Type B pancreatic cell (in vitro differentiated cells): Measurements from ENCODE around the gene INSL3. TPM values are rescaled to one million over a fixed set of nuclear protein-coding genes. Genes with fewer than 3 reads are reported as not detected.

Source experiments
- DNase-seq: peaks from one replicate; pipeline ENCODE4 v3.0.0; 2021; ENCODE audit warnings: mixed read lengths; ENCODE audit not compliant: unreplicated experiment; ENCODE audit errors: extremely low spot score
- H3K27ac Mint-ChIP-seq: 2 replicates; pipeline ENCODE4 v1.8.0; 2021; ENCODE audit warnings: mild to moderate bottlenecking, mixed read lengths
- H3K27me3 Mint-ChIP-seq: 2 replicates; pipeline ENCODE4 v1.8.0; 2021; ENCODE audit warnings: mixed read lengths
- H3K36me3 Mint-ChIP-seq: 2 replicates; pipeline ENCODE4 v1.8.0; 2021; ENCODE audit warnings: mixed read lengths
- H3K4me1 Mint-ChIP-seq: one replicate; pipeline ENCODE4 v1.8.0; 2021; ENCODE audit warnings: mixed read lengths; ENCODE audit not compliant: unreplicated experiment
- H3K4me3 Mint-ChIP-seq: 2 replicates; pipeline ENCODE4 v1.8.0; 2021; ENCODE audit warnings: mild to moderate bottlenecking, mixed read lengths
- H3K9me3 Mint-ChIP-seq: 2 replicates; pipeline ENCODE4 v1.8.0; 2021; ENCODE audit warnings: mixed read lengths
- CTCF ChIP-seq: fragments of 200-600 bp; sonication (generic); conservative IDR thresholded peaks from 2 replicates; pipeline ENCODE4 v1.5.0; 2021; ENCODE audit warnings: antibody characterized with exemption, mild to moderate bottlenecking
- total RNA-seq: library from RNA; stranded (reverse); gene quantifications from 2 replicates; pipeline ENCODE4 v1.2.1, GENCODE V29; 2021; ENCODE audit warnings: low replicate concordance

The INSL3 gene
- total RNA-seq, 1 donor from 2014 or later: not detected

- Mint-ChIP-seq H3K36me3 (no peaks in the 10 kb centered on the region), H3K4me1 (peaks cover 6% of the 10 kb centered on the region), H3K27ac (no peak overlapping the region), H3K4me3 (no peak overlapping the region), H3K27me3 (peaks cover 38% of the 10 kb centered on the region), H3K9me3 (no peaks in the 10 kb centered on the region)
- DNase-seq: no peak
- TF ChIP-seq CTCF: no peak
Observed at GRCh38 chr19:17836530-17836929, 15.2 kb upstream of the INSL3 start.

- H3K27ac Mint-ChIP-seq: no peak overlapping the region
- no peak for DNase-seq
- no peaks in the 10 kb centered on the region for H3K9me3 Mint-ChIP-seq
- H3K4me3 Mint-ChIP-seq: no peak overlapping the region
- TF ChIP-seq CTCF: no peak
- H3K36me3 Mint-ChIP-seq: no peaks in the 10 kb centered on the region
- H3K4me1 Mint-ChIP-seq: peaks cover 8% of the 10 kb centered on the region
- H3K27me3 Mint-ChIP-seq: peaks cover 37% of the 10 kb centered on the region
Observed at GRCh38 chr19:17835182-17836006, 14.1 kb upstream of the INSL3 start.

GRCh38 chr19:17834350-17835181 lies 13.2 kb upstream of the INSL3 start:
- peaks cover 10% of the 10 kb centered on the region for H3K4me1 Mint-ChIP-seq
- H3K4me3 Mint-ChIP-seq: no peak overlapping the region
- no peak overlapping the region for H3K27ac Mint-ChIP-seq
- H3K27me3 Mint-ChIP-seq: peaks cover 36% of the 10 kb centered on the region
- TF ChIP-seq CTCF: peak; percentile 60
- no peaks in the 10 kb centered on the region for H3K9me3 Mint-ChIP-seq
- DNase-seq: no peak
- no peaks in the 10 kb centered on the region for H3K36me3 Mint-ChIP-seq

- H3K4me1 Mint-ChIP-seq: peaks cover 10% of the 10 kb centered on the region
- H3K4me3 Mint-ChIP-seq: no peak overlapping the region
- peaks cover 25% of the 10 kb centered on the region for H3K27me3 Mint-ChIP-seq
- no peaks in the 10 kb centered on the region for H3K36me3 Mint-ChIP-seq
- TF ChIP-seq CTCF: no peak
- DNase-seq: no peak
- no peak overlapping the region for H3K27ac Mint-ChIP-seq
- no peaks in the 10 kb centered on the region for H3K9me3 Mint-ChIP-seq
Observed at GRCh38 chr19:17832443-17833208, 11.3 kb upstream of the INSL3 start.

- H3K36me3 Mint-ChIP-seq: no peaks in the 10 kb centered on the region
- H3K27me3 Mint-ChIP-seq: peaks cover 21% of the 10 kb centered on the region
- TF ChIP-seq CTCF: no peak
- DNase-seq: no peak
- peaks cover 10% of the 10 kb centered on the region for H3K4me1 Mint-ChIP-seq
- H3K4me3 Mint-ChIP-seq: peak overlapping the region; percentile 90
- H3K9me3 Mint-ChIP-seq: no peaks in the 10 kb centered on the region
- no peak overlapping the region for H3K27ac Mint-ChIP-seq
Observed at GRCh38 chr19:17831419-17831888, 10.1 kb upstream of the INSL3 start.
